Liver (tissue), 9 donors: ENCODE measurements around the gene ZNF844. TPM values are rescaled to one million over a fixed set of nuclear protein-coding genes. Genes with fewer than 3 reads are reported as not detected.

Source experiments
- DNase-seq: peaks from one replicate; pipeline ENCODE4 v3.0.0-alpha.2; 2017; ENCODE audit warnings: low spot score
- H3K27ac ChIP-seq, 2 donors: one replicate each; pipeline ENCODE4 v1.7.0; 2013; ENCODE audit warnings: inconsistent platforms in 2 of 2, low read length in 2 of 2, control low read depth in 1 of 2, low read depth in 1 of 2, mild to moderate bottlenecking in 1 of 2
- H3K27me3 ChIP-seq, 4 donors: one replicate each; pipeline versions ENCODE4 v1.6.1 to v1.7.0; 2013; ENCODE audit warnings: low read length in 3 of 4, inconsistent platforms in 1 of 4, mild to moderate bottlenecking in 1 of 4, moderate library complexity in 1 of 4; ENCODE audit not compliant: control insufficient read depth in 4 of 4, insufficient read depth in 4 of 4
- H3K36me3 ChIP-seq, 4 donors: one replicate each; pipeline versions ENCODE4 v1.6.1 to v1.7.0; 2013; ENCODE audit warnings: low read length in 3 of 4, mild to moderate bottlenecking in 3 of 4, low read depth in 1 of 4, moderate library complexity in 1 of 4; ENCODE audit not compliant: control insufficient read depth in 4 of 4, insufficient read depth in 3 of 4
- H3K4me1 ChIP-seq, 4 donors: one replicate each; pipeline versions ENCODE4 v1.6.1 to v1.7.0; 2013; ENCODE audit warnings: low read length in 3 of 4, mild to moderate bottlenecking in 3 of 4, moderate library complexity in 1 of 4; ENCODE audit not compliant: control insufficient read depth in 4 of 4, insufficient read depth in 4 of 4
- H3K4me3 ChIP-seq, 3 donors: one replicate each; pipeline versions ENCODE4 v1.6.1 to v1.7.0; 2013; ENCODE audit warnings: low read length in 3 of 3, control low read depth in 1 of 3, low read depth in 1 of 3, mild to moderate bottlenecking in 1 of 3
- H3K9ac ChIP-seq, 2 donors: one replicate each; pipeline ENCODE4 v1.7.0; 2013; ENCODE audit warnings: low read length in 2 of 2, mild to moderate bottlenecking in 2 of 2, moderate library complexity in 2 of 2, control low read depth in 1 of 2, low read depth in 1 of 2
- H3K9me3 ChIP-seq, 4 donors: one replicate each; pipeline versions ENCODE4 v1.6.1 to v1.7.0; 2013; ENCODE audit warnings: low read length in 3 of 4; ENCODE audit not compliant: control insufficient read depth in 4 of 4
- EGR1 ChIP-seq, 2 donors: IDR thresholded peaks; 2 replicates each; pipeline ENCODE4 v1.6.1; 2016 to 2018; ENCODE audit warnings: antibody characterized with exemption in 2 of 2, low read depth in 2 of 2
- FOXA1 ChIP-seq: IDR thresholded peaks from 2 replicates; pipeline ENCODE4 v1.6.1; 2016; ENCODE audit warnings: antibody characterized with exemption
- FOXA2 ChIP-seq: IDR thresholded peaks from 2 replicates; pipeline ENCODE4 v1.6.1; 2016; ENCODE audit warnings: antibody characterized with exemption
- GABPA ChIP-seq, 2 donors: IDR thresholded peaks in 1 of 2; conservative IDR thresholded peaks in 1 of 2; 2 replicates each; pipeline ENCODE4 v1.6.1; 2016; ENCODE audit warnings: antibody characterized with exemption in 2 of 2, mild to moderate bottlenecking in 1 of 2, moderate library complexity in 1 of 2
- HNF4A ChIP-seq, 2 donors: conservative IDR thresholded peaks; 2 replicates each; pipeline ENCODE4 v1.6.1; 2016; ENCODE audit warnings: antibody characterized with exemption in 2 of 2, mild to moderate bottlenecking in 2 of 2
- HNF4G ChIP-seq: IDR thresholded peaks from 2 replicates; pipeline ENCODE4 v1.6.1; 2016; ENCODE audit warnings: antibody characterized with exemption
- JUND ChIP-seq, 2 donors: IDR thresholded peaks; 2 replicates each; pipeline ENCODE4 v1.6.1; 2016; ENCODE audit warnings: antibody characterized with exemption in 2 of 2
- NR2F2 ChIP-seq: IDR thresholded peaks from 2 replicates; pipeline ENCODE4 v1.6.1; 2016; ENCODE audit warnings: antibody characterized with exemption
- RAD21 ChIP-seq, 2 donors: IDR thresholded peaks; 2 replicates each; pipeline ENCODE4 v1.6.1; 2016; ENCODE audit warnings: antibody characterized with exemption in 2 of 2, mild to moderate bottlenecking in 2 of 2
- RXRA ChIP-seq, 2 donors: IDR thresholded peaks; 2 replicates each; pipeline ENCODE4 v1.6.1; 2017 to 2018; ENCODE audit warnings: antibody characterized with exemption in 2 of 2, mild to moderate bottlenecking in 1 of 2
- TAF1 ChIP-seq: conservative IDR thresholded peaks from 2 replicates; pipeline ENCODE4 v1.6.1; 2016; ENCODE audit warnings: antibody characterized with exemption, mild to moderate bottlenecking
- YY1 ChIP-seq: IDR thresholded peaks from 2 replicates; pipeline ENCODE4 v1.6.1; 2016; ENCODE audit warnings: antibody characterized with exemption, mild to moderate bottlenecking
- WGBS: extraction: QIAGEN DNeasy Blood & Tissue Kit; methylation state at CpG from one replicate; pipeline ENCODE4 v1.1.7; 2013; 5-methylcytosine and 5-hydroxymethylcytosine counted together
- polyA plus RNA-seq, 2 donors: library from polyadenylated mRNA; stranded (reverse) in 1 of 2; unstranded in 1 of 2; fragments of 200-250 nt in 1 of 2; fragments of >200 nt in 1 of 2; fragmentation: Nextera tagmentation in 1 of 2; extraction: Ambion mirVana in 1 of 2; gene quantifications; one replicate each; pipeline versions ENCODE4 v1.2.1 to v1.2.3, GENCODE V29; 2013 to 2015
- total RNA-seq, 2 donors: library from RNA; depleted of rRNA; stranded (reverse); fragments of >200 nt; gene quantifications; one replicate each; pipeline ENCODE4 v1.2.3, GENCODE V29; 2014
- TF ChIP-seq, protein P1 (sequence below): fragments of 150-350 bp; IDR thresholded peaks from 2 replicates; pipeline ENCODE4 v1.5.1; 2017; ENCODE audit warnings: improper control_type of control experiment, low read depth, low read length; ENCODE audit not compliant: missing input control
- TF ChIP-seq, protein P2 (sequence below): IDR thresholded peaks from 2 replicates; pipeline ENCODE4 v1.6.1; 2016; ENCODE audit warnings: antibody characterized with exemption
- TF ChIP-seq, protein P3 (sequence below): IDR thresholded peaks from 2 replicates; pipeline ENCODE4 v1.6.1; 2016; ENCODE audit warnings: antibody characterized with exemption
- TF ChIP-seq, protein P4 (sequence below): IDR thresholded peaks from 2 replicates; pipeline ENCODE4 v1.6.1; 2016; ENCODE audit warnings: antibody characterized with exemption, mild to moderate bottlenecking
- TF ChIP-seq, protein P5 (sequence below): IDR thresholded peaks from 2 replicates; pipeline ENCODE4 v1.6.1; 2016; ENCODE audit warnings: antibody characterized with exemption
- donor health status: healthy.
- donor health status: healthy.
- donor health status: healthy.
- donor health status: healthy.
- donor health status: healthy.

ZNF844 gene
- total and polyA plus RNA-seq, 4 donors: 0.72 to 5.6 (median 2.9) TPM

DNA sequence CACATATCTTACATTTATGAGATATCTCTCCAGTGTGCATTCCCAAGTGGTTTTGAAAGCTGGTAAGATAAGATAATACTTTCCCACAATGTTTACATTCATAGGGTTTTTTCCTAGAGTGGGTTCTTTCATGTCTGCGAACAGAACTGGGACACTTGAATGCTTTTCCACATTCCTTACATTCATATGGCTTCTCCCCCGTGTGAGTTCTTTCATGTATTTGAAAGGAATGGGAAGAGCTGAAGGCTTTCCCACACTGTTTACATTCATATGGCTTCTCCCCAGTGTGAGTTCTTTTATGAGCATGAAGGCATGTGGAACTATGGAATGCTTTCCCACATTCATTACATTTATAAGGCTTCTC, 48.8 kb upstream of the ZNF844 start:
- TF ChIP-seq GABPA (IDR thresholded peaks at IDR 0.05 in 1 of 2, conservative IDR thresholded peaks at IDR 0.05 in 1 of 2) (no peak), FOXA1 (no peak), RXRA (IDR thresholded peaks at IDR 0.05) (no peak), YY1 (no peak), EGR1 (IDR thresholded peaks at IDR 0.05; ENCODE audit: low read depth in 2 of 2) (no peak), NR2F2 (no peak), HNF4A (conservative IDR thresholded peaks at IDR 0.05) (no peak), HNF4G (no peak), RAD21 (IDR thresholded peaks at IDR 0.05) (no peak), TAF1 (no peak), JUND (IDR thresholded peaks at IDR 0.05) (no peak), FOXA2 (no peak)
- TF ChIP-seq, protein P1, sequence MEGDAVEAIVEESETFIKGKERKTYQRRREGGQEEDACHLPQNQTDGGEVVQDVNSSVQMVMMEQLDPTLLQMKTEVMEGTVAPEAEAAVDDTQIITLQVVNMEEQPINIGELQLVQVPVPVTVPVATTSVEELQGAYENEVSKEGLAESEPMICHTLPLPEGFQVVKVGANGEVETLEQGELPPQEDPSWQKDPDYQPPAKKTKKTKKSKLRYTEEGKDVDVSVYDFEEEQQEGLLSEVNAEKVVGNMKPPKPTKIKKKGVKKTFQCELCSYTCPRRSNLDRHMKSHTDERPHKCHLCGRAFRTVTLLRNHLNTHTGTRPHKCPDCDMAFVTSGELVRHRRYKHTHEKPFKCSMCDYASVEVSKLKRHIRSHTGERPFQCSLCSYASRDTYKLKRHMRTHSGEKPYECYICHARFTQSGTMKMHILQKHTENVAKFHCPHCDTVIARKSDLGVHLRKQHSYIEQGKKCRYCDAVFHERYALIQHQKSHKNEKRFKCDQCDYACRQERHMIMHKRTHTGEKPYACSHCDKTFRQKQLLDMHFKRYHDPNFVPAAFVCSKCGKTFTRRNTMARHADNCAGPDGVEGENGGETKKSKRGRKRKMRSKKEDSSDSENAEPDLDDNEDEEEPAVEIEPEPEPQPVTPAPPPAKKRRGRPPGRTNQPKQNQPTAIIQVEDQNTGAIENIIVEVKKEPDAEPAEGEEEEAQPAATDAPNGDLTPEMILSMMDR: no peak
- TF ChIP-seq, protein P2, sequence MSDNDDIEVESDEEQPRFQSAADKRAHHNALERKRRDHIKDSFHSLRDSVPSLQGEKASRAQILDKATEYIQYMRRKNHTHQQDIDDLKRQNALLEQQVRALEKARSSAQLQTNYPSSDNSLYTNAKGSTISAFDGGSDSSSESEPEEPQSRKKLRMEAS: no peak
- TF ChIP-seq, protein P3, sequence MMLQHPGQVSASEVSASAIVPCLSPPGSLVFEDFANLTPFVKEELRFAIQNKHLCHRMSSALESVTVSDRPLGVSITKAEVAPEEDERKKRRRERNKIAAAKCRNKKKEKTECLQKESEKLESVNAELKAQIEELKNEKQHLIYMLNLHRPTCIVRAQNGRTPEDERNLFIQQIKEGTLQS: no peak
- TF ChIP-seq, protein P4, sequence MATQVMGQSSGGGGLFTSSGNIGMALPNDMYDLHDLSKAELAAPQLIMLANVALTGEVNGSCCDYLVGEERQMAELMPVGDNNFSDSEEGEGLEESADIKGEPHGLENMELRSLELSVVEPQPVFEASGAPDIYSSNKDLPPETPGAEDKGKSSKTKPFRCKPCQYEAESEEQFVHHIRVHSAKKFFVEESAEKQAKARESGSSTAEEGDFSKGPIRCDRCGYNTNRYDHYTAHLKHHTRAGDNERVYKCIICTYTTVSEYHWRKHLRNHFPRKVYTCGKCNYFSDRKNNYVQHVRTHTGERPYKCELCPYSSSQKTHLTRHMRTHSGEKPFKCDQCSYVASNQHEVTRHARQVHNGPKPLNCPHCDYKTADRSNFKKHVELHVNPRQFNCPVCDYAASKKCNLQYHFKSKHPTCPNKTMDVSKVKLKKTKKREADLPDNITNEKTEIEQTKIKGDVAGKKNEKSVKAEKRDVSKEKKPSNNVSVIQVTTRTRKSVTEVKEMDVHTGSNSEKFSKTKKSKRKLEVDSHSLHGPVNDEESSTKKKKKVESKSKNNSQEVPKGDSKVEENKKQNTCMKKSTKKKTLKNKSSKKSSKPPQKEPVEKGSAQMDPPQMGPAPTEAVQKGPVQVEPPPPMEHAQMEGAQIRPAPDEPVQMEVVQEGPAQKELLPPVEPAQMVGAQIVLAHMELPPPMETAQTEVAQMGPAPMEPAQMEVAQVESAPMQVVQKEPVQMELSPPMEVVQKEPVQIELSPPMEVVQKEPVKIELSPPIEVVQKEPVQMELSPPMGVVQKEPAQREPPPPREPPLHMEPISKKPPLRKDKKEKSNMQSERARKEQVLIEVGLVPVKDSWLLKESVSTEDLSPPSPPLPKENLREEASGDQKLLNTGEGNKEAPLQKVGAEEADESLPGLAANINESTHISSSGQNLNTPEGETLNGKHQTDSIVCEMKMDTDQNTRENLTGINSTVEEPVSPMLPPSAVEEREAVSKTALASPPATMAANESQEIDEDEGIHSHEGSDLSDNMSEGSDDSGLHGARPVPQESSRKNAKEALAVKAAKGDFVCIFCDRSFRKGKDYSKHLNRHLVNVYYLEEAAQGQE: no peak
- Histone ChIP-seq H3K27me3 (no peaks in the 10 kb centered on the region), H3K4me1 (no peaks in the 10 kb centered on the region), H3K9me3 (peaks cover 45 to 75% (median 54%) of the 10 kb centered on the region in 4 donors), H3K4me3 (peak overlapping the region in 2 of 3 donors; percentile 70 to 76), H3K36me3 (peaks cover 15 to 42% (median 36%) of the 10 kb centered on the region in 4 donors), H3K27ac (no peak overlapping the region), H3K9ac (no peak overlapping the region)
- WGBS: 95% methylated on average over 2 of the region's 2 CpGs
- DNase-seq: no peak

DNA sequence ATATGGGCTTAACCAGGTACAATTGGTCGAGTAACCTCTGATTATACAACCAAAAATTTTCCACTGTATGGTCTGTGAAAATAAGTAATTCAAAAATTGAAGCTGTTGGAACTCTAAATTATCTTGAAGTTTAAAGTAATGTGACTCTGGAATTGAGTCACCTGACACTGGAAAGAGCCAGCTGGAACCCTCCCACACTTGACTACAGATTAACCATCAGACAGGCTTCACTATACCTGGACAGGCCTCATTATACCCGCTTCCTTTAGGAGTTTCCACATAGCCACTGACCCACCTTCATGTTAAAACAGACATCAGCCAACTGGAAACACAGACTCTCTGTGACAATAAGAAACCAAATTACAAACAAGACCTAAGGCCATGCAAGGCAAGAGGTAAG, 30.3 kb upstream of the ZNF844 start:
- WGBS: 79% methylated on average over 2 of the region's 2 CpGs
- no peak for DNase-seq

More for the DNA sequence above, 30.3 kb upstream of the ZNF844 start:
- Histone ChIP-seq H3K9ac (no peak overlapping the region), H3K4me3 (peak overlapping the region in 1 of 3 donors; percentile 13), H3K9me3 (no peaks in the 10 kb centered on the region), H3K4me1 (peaks cover 2 to 6% (median 5%) of the 10 kb centered on the region in 4 donors), H3K27ac (no peak overlapping the region), H3K36me3 (peaks cover 0 to 4% (median under 1%) of the 10 kb centered on the region in 4 donors), H3K27me3 (no peaks in the 10 kb centered on the region)
- TF ChIP-seq HNF4A (conservative IDR thresholded peaks at IDR 0.05): no peak
- TF ChIP-seq, protein P3: no peak
- no peak for TF ChIP-seq EGR1 (IDR thresholded peaks at IDR 0.05; ENCODE audit: low read depth in 2 of 2)
- TF ChIP-seq RAD21 (IDR thresholded peaks at IDR 0.05): no peak
- TF ChIP-seq, protein P5, sequence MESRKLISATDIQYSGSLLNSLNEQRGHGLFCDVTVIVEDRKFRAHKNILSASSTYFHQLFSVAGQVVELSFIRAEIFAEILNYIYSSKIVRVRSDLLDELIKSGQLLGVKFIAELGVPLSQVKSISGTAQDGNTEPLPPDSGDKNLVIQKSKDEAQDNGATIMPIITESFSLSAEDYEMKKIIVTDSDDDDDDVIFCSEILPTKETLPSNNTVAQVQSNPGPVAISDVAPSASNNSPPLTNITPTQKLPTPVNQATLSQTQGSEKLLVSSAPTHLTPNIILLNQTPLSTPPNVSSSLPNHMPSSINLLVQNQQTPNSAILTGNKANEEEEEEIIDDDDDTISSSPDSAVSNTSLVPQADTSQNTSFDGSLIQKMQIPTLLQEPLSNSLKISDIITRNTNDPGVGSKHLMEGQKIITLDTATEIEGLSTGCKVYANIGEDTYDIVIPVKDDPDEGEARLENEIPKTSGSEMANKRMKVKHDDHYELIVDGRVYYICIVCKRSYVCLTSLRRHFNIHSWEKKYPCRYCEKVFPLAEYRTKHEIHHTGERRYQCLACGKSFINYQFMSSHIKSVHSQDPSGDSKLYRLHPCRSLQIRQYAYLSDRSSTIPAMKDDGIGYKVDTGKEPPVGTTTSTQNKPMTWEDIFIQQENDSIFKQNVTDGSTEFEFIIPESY: no peak
- TF ChIP-seq, protein P4: no peak
- TF ChIP-seq, protein P1: no peak
- TF ChIP-seq HNF4G: no peak
- no peak for TF ChIP-seq RXRA (IDR thresholded peaks at IDR 0.05)
- TF ChIP-seq YY1: no peak
